GM21737 (cell line): ENCODE measurements around the gene SS18L1.
"Not testable (repeated sequence)": the region's sequence is repeated elsewhere in the genome, so short reads cannot be mapped to it uniquely, and the experiment has no call there.

Experiments used
- ATAC-seq: cut with Tn5 transposase; IDR thresholded peaks from one replicate; pipeline ENCODE4 v1.9.1; 2021; ENCODE audit warnings: mild to moderate bottlenecking, moderate library complexity; ENCODE audit not compliant: unreplicated experiment

SS18L1 gene

GRCh38 chr20:62136283-62137091 lies 7.1 kb upstream of the SS18L1 start:
- no peak for ATAC-seq

- ATAC-seq: no peak
These were observed 6.5 kb upstream of the SS18L1 start for GRCh38 chr20:62137092-62137384.

GRCh38 chr20:62137478-62138203 lies 5.9 kb upstream of the SS18L1 start:
- no peak for ATAC-seq

- no peak for ATAC-seq
These were observed 5.4 kb upstream of the SS18L1 start for GRCh38 chr20:62138204-62138543.

GRCh38 chr20:62138912-62139311 lies 4.7 kb upstream of the SS18L1 start:
- ATAC-seq: no peak

GRCh38 chr20:62139636-62140035 lies 3.9 kb upstream of the SS18L1 start:
- ATAC-seq: no peak

GRCh38 chr20:62141043-62141396 lies 2.5 kb upstream of the SS18L1 start:
- ATAC-seq: no peak

GRCh38 chr20:62141397-62142251 lies 1.9 kb upstream of the SS18L1 start:
- no peak for ATAC-seq

GRCh38 chr20:62142252-62143080 lies 1.1 kb upstream of the SS18L1 start:
- ATAC-seq: no peak

- ATAC-seq: peak; percentile 34
These were observed 622 bp downstream of the SS18L1 start for GRCh38 chr20:62143957-62144825.

- ATAC-seq: no peak
These were observed 2.1 kb downstream of the SS18L1 start for GRCh38 chr20:62145688-62146018.

- ATAC-seq: no peak
These were observed 2.6 kb downstream of the SS18L1 start for GRCh38 chr20:62146019-62146755.

- ATAC-seq: no peak
These were observed 3.6 kb downstream of the SS18L1 start for GRCh38 chr20:62147125-62147524.

GRCh38 chr20:62147528-62147927 lies 4.0 kb downstream of the SS18L1 start:
- no peak for ATAC-seq

GRCh38 chr20:62148383-62148782 lies 4.8 kb downstream of the SS18L1 start:
- ATAC-seq: not testable (repeated sequence)

- no peak for ATAC-seq
These were observed 5.3 kb downstream of the SS18L1 start for GRCh38 chr20:62148908-62149314.

GRCh38 chr20:62149532-62150309 lies 6.2 kb downstream of the SS18L1 start:
- ATAC-seq: no peak

GRCh38 chr20:62150310-62150575 lies 6.7 kb downstream of the SS18L1 start:
- ATAC-seq: no peak

- ATAC-seq: no peak
These were observed 7.7 kb downstream of the SS18L1 start for GRCh38 chr20:62151225-62151624.
